Activated CD8-positive, alpha-beta T cell treated with anti-CD3 and anti-CD28 coated beads for 36 hours (primary cell): ENCODE results near the gene STX11. TPM values are rescaled to one million over a fixed set of nuclear protein-coding genes. Genes with fewer than 3 reads are reported as not detected.

Source experiments
- ATAC-seq: fragments of 200-7000 bp; cut with Tn5 transposase; one replicate; pipeline ENCODE4 v1.10.0; 2021; ENCODE audit warnings: mild to moderate bottlenecking, moderate library complexity
- CTCF ChIA-PET: fragments of 350-600 bp; sonication (Branson Sonifier 250); formaldehyde crosslinking; loops from one replicate; lab custom pipeline; 2021; ENCODE audit warnings: antibody characterized with exemption; lab: Charles Lee
- POLR2A ChIA-PET: fragments of 350-600 bp; sonication (Branson Sonifier 250); formaldehyde crosslinking; loops from one replicate; lab custom pipeline; 2021; ENCODE audit warnings: antibody characterized with exemption; lab: Charles Lee
- DNase-seq: peaks from one replicate; pipeline ENCODE4 v3.0.0-alpha.2; 2020
- H3K27ac Mint-ChIP-seq: one replicate; pipeline ENCODE4 v1.8.0; 2021; ENCODE audit warnings: mild to moderate bottlenecking, mixed read lengths
- H3K27me3 Mint-ChIP-seq: one replicate; pipeline ENCODE4 v1.8.0; 2021; ENCODE audit warnings: mixed read lengths
- H3K36me3 Mint-ChIP-seq: one replicate; pipeline ENCODE4 v1.8.0; 2021; ENCODE audit warnings: low read depth, mixed read lengths
- H3K4me1 Mint-ChIP-seq: one replicate; pipeline ENCODE4 v1.8.0; 2021; ENCODE audit warnings: low read depth, mixed read lengths
- H3K4me3 Mint-ChIP-seq: one replicate; pipeline ENCODE4 v1.8.0; 2021; ENCODE audit warnings: mild to moderate bottlenecking, moderate library complexity, mixed read lengths
- H3K9me3 Mint-ChIP-seq: one replicate; pipeline ENCODE4 v1.8.0; 2021; ENCODE audit warnings: mixed read lengths
- CTCF ChIP-seq: fragments of 200-600 bp; IDR thresholded peaks from one replicate; pipeline ENCODE4 v1.8.0; 2022; ENCODE audit warnings: antibody characterized with exemption, mild to moderate bottlenecking
- intact Hi-C: fragments of 100-400 bp; cut with micrococcal nuclease; formaldehyde crosslinking; loops from one replicate; pipeline ENCODE4 v1.10.0; 2022
- total RNA-seq, 2 experiments: library from RNA; stranded (reverse); gene quantifications; one replicate each; pipeline ENCODE4 v1.2.3, GENCODE V29; 2021

The STX11 gene
- total RNA-seq, 2 experiments from 2014 or later, result 19.4 to 20.7 TPM

- Mint-ChIP-seq H3K4me3 (peak overlapping the region; percentile 93), H3K36me3 (peaks cover 44% of the 10 kb centered on the region), H3K27ac (peak overlapping the region; percentile 94), H3K4me1 (peaks cover 52% of the 10 kb centered on the region), H3K27me3 (no peaks in the 10 kb centered on the region), H3K9me3 (no peaks in the 10 kb centered on the region)
- DNase-seq (peak; percentile 82), ATAC-seq (peak; percentile 71)
- CTCF ChIA-PET, result interaction anchor here (1.1 to 1.8 kb wide), 2 partner anchors 23 to 187 kb away, joined by 4 read pairs; no protein-coding TSS in a partner anchor
- POLR2A ChIA-PET, result interaction anchor here (0.6 to 3.4 kb wide), 13 partner anchors 9 to 148 kb away, joined by 3 to 14 read pairs (median 4); partner anchors contain the start of genes SF3B5 and UTRN
- intact Hi-C loops, result loop anchor here (2.0 kb wide), 2 partner anchors 46 to 66 kb away; no protein-coding TSS in a partner anchor
- peak; percentile 68 for TF ChIP-seq CTCF
These were observed 667 bp downstream of the STX11 start for GRCh38 chr6:144150710-144151657.

GRCh38 chr6:144152334-144152900 lies 2.1 kb downstream of the STX11 start:
- intact Hi-C loops, result no loop called here
- ATAC-seq (no peak), DNase-seq (no peak)
- H3K27ac Mint-ChIP-seq, result peak overlapping the region; percentile 94
- CTCF ChIA-PET, result interaction anchor here (0.7 to 1.8 kb wide), 2 partner anchors 25 to 64 kb away, joined by 3 to 4 read pairs; no protein-coding TSS in a partner anchor
- peak overlapping the region; percentile 93 for H3K4me3 Mint-ChIP-seq
- H3K36me3 Mint-ChIP-seq, result peaks cover 59% of the 10 kb centered on the region
- no peaks in the 10 kb centered on the region for H3K9me3 Mint-ChIP-seq
- H3K4me1 Mint-ChIP-seq, result peaks cover 59% of the 10 kb centered on the region
- H3K27me3 Mint-ChIP-seq, result no peaks in the 10 kb centered on the region
- TF ChIP-seq CTCF, result no peak
- POLR2A ChIA-PET, result interaction anchor here (1.1 to 3.4 kb wide), 6 partner anchors 12 to 147 kb away, joined by 3 to 14 read pairs (median 5); partner anchors contain the start of gene SF3B5

GRCh38 chr6:144153260-144153659 lies 2.9 kb downstream of the STX11 start:
- CTCF ChIA-PET, result no interaction called here
- TF ChIP-seq CTCF, result no peak
- Mint-ChIP-seq H3K27me3 (no peaks in the 10 kb centered on the region), H3K36me3 (peaks cover 64% of the 10 kb centered on the region), H3K4me3 (peak overlapping the region; percentile 93), H3K4me1 (peaks cover 59% of the 10 kb centered on the region), H3K27ac (peak overlapping the region; percentile 94), H3K9me3 (no peaks in the 10 kb centered on the region)
- DNase-seq (no peak), ATAC-seq (no peak)
- intact Hi-C loops, result no loop called here
- POLR2A ChIA-PET, result interaction anchor here (0.9 kb wide), 1 partner anchor 11 kb away, joined by 5 read pairs; no protein-coding TSS in a partner anchor

GRCh38 chr6:144153971-144154370 lies 3.7 kb downstream of the STX11 start:
- Mint-ChIP-seq H3K9me3 (no peaks in the 10 kb centered on the region), H3K27ac (no peak overlapping the region), H3K27me3 (no peaks in the 10 kb centered on the region), H3K4me3 (no peak overlapping the region), H3K4me1 (peaks cover 59% of the 10 kb centered on the region), H3K36me3 (peaks cover 68% of the 10 kb centered on the region)
- ChIA-PET POLR2A (interaction anchor here (0.9 kb wide), 1 partner anchor 11 kb away, joined by 5 read pairs; no protein-coding TSS in a partner anchor), CTCF (no interaction called here)
- no peak for TF ChIP-seq CTCF
- DNase-seq (no peak), ATAC-seq (no peak)
- intact Hi-C loops, result no loop called here
